CD8-positive, alpha-beta memory T cell (primary cell): ENCODE data around the gene MROH2A. TPM values are rescaled to one million over a fixed set of nuclear protein-coding genes. Genes with fewer than 3 reads are reported as not detected.

ENCODE experiments used
- CTCF ChIA-PET: fragments of 350-600 bp; sonication (Branson Sonifier 250); formaldehyde crosslinking; loops from one replicate; lab custom pipeline; 2021; ENCODE audit warnings: antibody characterized with exemption; lab: Charles Lee
- POLR2A ChIA-PET: fragments of 350-600 bp; sonication (Branson Sonifier 250); formaldehyde crosslinking; loops from one replicate; lab custom pipeline; 2021; ENCODE audit warnings: antibody characterized with exemption; lab: Charles Lee
- DNase-seq, 5 donors: peaks; one replicate each; pipeline versions ENCODE4 v3.0.0 to v3.0.0-alpha.2; 2020 to 2022; ENCODE audit warnings: mixed read lengths in 1 of 5
- H3K27ac ChIP-seq: one replicate; pipeline ENCODE4 v1.7.0; 2013; ENCODE audit warnings: low read depth, mild to moderate bottlenecking, low read length, moderate library complexity
- H3K27me3 ChIP-seq: 2 replicates; pipeline ENCODE4 v1.7.0; 2013; ENCODE audit warnings: low read length, mild to moderate bottlenecking; ENCODE audit not compliant: insufficient read depth, poor library complexity, severe bottlenecking
- H3K36me3 ChIP-seq: 2 replicates; pipeline ENCODE4 v1.7.0; 2013; ENCODE audit warnings: mild to moderate bottlenecking, low read length, moderate library complexity; ENCODE audit not compliant: insufficient read depth
- H3K4me1 ChIP-seq: 2 replicates; pipeline ENCODE4 v1.7.0; 2013; ENCODE audit warnings: mild to moderate bottlenecking, low read length, moderate library complexity; ENCODE audit not compliant: insufficient read depth
- H3K4me3 ChIP-seq: 2 replicates; pipeline ENCODE4 v1.7.0; 2013; ENCODE audit warnings: mild to moderate bottlenecking, low read length
- H3K9me3 ChIP-seq: 2 replicates; pipeline ENCODE4 v1.7.0; 2013; ENCODE audit warnings: mild to moderate bottlenecking, low read length
- H3K27ac Mint-ChIP-seq, 8 donors: one replicate each; pipeline ENCODE4 v1.8.0; 2020 to 2021; ENCODE audit warnings: mixed read lengths in 8 of 8, mild to moderate bottlenecking in 6 of 8, inconsistent platforms in 3 of 8, moderate library complexity in 3 of 8
- H3K27me3 Mint-ChIP-seq, 2 donors: one replicate each; pipeline ENCODE4 v1.8.0; 2020 to 2021; ENCODE audit warnings: mixed read lengths in 2 of 2, mild to moderate bottlenecking in 1 of 2, moderate library complexity in 1 of 2
- H3K36me3 Mint-ChIP-seq, 3 donors: one replicate each; pipeline ENCODE4 v1.8.0; 2020 to 2021; ENCODE audit warnings: mixed read lengths in 3 of 3, inconsistent platforms in 1 of 3, mild to moderate bottlenecking in 1 of 3
- H3K4me1 Mint-ChIP-seq, 3 donors: one replicate each; pipeline ENCODE4 v1.8.0; 2020 to 2021; ENCODE audit warnings: mixed read lengths in 3 of 3, inconsistent platforms in 1 of 3, mild to moderate bottlenecking in 1 of 3
- H3K4me3 Mint-ChIP-seq, 7 donors: one replicate each; pipeline ENCODE4 v1.8.0; 2020 to 2021; ENCODE audit warnings: mixed read lengths in 7 of 7, mild to moderate bottlenecking in 6 of 7, moderate library complexity in 4 of 7, inconsistent platforms in 2 of 7
- H3K9me3 Mint-ChIP-seq, 5 donors: one replicate each; pipeline ENCODE4 v1.8.0; 2020 to 2022; ENCODE audit warnings: mixed read lengths in 5 of 5, mild to moderate bottlenecking in 3 of 5, moderate library complexity in 2 of 5, inconsistent platforms in 1 of 5
- polyA plus RNA-seq: library from polyadenylated mRNA; unstranded; fragments of 300-500 nt; fragmentation: Illumina TruSeq; gene quantifications from one replicate; pipeline ENCODE4 v1.2.3, GENCODE V29; 2021
- total RNA-seq, 2 experiments: library from RNA; stranded (reverse); gene quantifications; one replicate each; pipeline ENCODE4 v1.2.3, GENCODE V29; 2021

MROH2A gene
- total and polyA plus RNA-seq, 3 experiments from 2014 or later = not detected

DNA sequence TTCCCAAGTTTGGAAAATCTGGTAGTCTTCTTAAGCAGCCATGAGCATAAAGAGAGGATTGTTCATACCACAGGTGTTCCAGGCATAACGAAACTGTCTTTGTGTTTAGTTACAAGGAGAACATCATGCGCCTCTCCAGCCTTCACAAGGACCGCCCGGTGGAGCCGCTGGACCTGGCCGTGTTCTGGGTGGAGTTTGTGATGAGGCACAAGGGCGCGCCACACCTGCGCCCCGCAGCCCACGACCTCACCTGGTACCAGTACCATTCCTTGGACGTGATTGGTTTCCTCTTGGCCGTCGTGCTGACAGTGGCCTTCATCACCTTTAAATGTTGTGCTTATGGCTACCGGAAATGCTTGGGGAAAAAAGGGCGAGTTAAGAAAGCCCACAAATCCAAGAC is 6.0 kb upstream of the MROH2A start:
- no peak for DNase-seq
- Mint-ChIP-seq H3K27ac (no peak overlapping the region), H3K4me1 (no peaks in the 10 kb centered on the region), H3K9me3 (peaks cover 0 to 8% (median 1%) of the 10 kb centered on the region in 5 donors), H3K27me3 (peaks cover 5 to 28% of the 10 kb centered on the region in 2 donors), H3K4me3 (no peak overlapping the region), H3K36me3 (peaks cover 0 to 9% (median 0%) of the 10 kb centered on the region in 3 donors)
- CTCF ChIA-PET = no interaction called here
- H3K27me3 ChIP-seq = no peaks in the 10 kb centered on the region
- H3K4me1 ChIP-seq = no peaks in the 10 kb centered on the region
- no peaks in the 10 kb centered on the region for H3K9me3 ChIP-seq
- POLR2A ChIA-PET = no interaction called here
- H3K4me3 ChIP-seq = no peak overlapping the region
- no peak overlapping the region for H3K27ac ChIP-seq
- H3K36me3 ChIP-seq = no peaks in the 10 kb centered on the region

DNA sequence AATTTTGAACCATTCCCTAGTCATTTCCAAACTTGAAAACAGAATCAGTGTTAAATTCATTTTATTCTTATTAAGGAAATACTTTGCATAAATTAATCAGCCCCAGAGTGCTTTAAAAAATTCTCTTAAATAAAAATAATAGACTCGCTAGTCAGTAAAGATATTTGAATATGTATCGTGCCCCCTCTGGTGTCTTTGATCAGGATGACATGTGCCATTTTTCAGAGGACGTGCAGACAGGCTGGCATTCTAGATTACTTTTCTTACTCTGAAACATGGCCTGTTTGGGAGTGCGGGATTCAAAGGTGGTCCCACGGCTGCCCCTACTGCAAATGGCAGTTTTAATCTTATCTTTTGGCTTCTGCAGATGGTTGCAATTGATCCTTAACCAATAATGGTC is 5.5 kb upstream of the MROH2A start:
- POLR2A ChIA-PET = no interaction called here
- Mint-ChIP-seq H3K36me3 (peaks cover 0 to 9% (median 0%) of the 10 kb centered on the region in 3 donors), H3K9me3 (peaks cover 0 to 8% (median 1%) of the 10 kb centered on the region in 5 donors), H3K4me3 (no peak overlapping the region), H3K27ac (no peak overlapping the region), H3K4me1 (no peaks in the 10 kb centered on the region), H3K27me3 (peaks cover 3 to 29% of the 10 kb centered on the region in 2 donors)
- Histone ChIP-seq H3K36me3 (no peaks in the 10 kb centered on the region), H3K4me3 (no peak overlapping the region), H3K27ac (no peak overlapping the region), H3K27me3 (no peaks in the 10 kb centered on the region), H3K4me1 (no peaks in the 10 kb centered on the region), H3K9me3 (no peaks in the 10 kb centered on the region)
- CTCF ChIA-PET = no interaction called here
- no peak for DNase-seq

DNA sequence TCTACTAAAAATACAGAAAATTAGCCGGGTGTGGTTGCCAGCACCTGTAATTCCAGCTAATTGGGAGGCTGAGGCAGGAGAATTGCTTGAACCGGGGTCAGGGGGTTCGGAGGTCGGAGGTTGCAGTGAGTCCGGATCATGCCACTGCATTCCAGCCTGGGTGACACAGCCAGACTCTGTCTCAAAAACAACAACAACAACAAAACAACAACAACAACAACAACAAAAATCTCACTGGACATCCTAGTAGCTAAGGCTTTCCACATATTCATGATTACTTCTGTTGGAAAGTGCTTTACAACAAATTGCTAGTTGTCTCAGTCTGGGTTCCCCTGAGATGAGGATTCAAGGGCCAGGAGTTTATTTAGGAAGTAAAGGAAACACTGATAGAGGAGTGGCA is 4.3 kb upstream of the MROH2A start:
- peaks cover 0 to 13% (median 0%) of the 10 kb centered on the region in 3 donors for H3K36me3 Mint-ChIP-seq
- Histone ChIP-seq H3K9me3 (no peaks in the 10 kb centered on the region), H3K4me1 (no peaks in the 10 kb centered on the region), H3K27ac (no peak overlapping the region), H3K4me3 (no peak overlapping the region), H3K27me3 (no peaks in the 10 kb centered on the region), H3K36me3 (no peaks in the 10 kb centered on the region)
- no peak overlapping the region for H3K4me3 Mint-ChIP-seq
- peaks cover 0 to 8% (median 3%) of the 10 kb centered on the region in 5 donors for H3K9me3 Mint-ChIP-seq
- ChIA-PET POLR2A (no interaction called here), CTCF (no interaction called here)
- H3K27ac Mint-ChIP-seq = no peak overlapping the region
- H3K4me1 Mint-ChIP-seq = no peaks in the 10 kb centered on the region
- DNase-seq = no peak
- peaks cover 8 to 39% of the 10 kb centered on the region in 2 donors for H3K27me3 Mint-ChIP-seq

DNA sequence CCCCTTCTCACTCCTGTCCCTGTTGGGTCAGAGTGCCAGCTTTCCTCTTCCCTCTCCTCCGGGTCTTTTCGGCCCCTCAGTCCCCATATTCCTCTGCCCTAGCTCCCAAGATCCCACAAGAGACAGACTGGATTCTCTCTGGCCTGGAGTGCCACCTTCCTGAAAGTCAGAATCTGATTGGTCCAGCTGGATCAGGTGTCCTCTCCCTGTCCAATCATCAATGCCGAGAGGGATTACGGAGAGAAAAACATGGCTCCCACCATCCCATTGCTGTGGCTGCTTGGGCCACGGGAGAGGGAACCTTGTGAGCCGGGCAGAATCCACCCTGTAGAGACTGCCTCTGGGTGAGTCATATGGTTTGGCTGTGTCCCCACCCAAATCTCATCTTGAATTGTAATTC is 2.7 kb upstream of the MROH2A start:
- H3K36me3 ChIP-seq = no peaks in the 10 kb centered on the region
- H3K9me3 Mint-ChIP-seq = peaks cover 0 to 8% (median 3%) of the 10 kb centered on the region in 5 donors
- no peak overlapping the region for H3K4me3 ChIP-seq
- H3K27me3 Mint-ChIP-seq = peaks cover 9 to 48% of the 10 kb centered on the region in 2 donors
- CTCF ChIA-PET = no interaction called here
- no peaks in the 10 kb centered on the region for H3K4me1 Mint-ChIP-seq
- POLR2A ChIA-PET = no interaction called here
- no peak for DNase-seq
- no peaks in the 10 kb centered on the region for H3K4me1 ChIP-seq
- H3K9me3 ChIP-seq = no peaks in the 10 kb centered on the region
- peaks cover 0 to 13% (median 0%) of the 10 kb centered on the region in 3 donors for H3K36me3 Mint-ChIP-seq
- no peak overlapping the region for H3K27ac ChIP-seq
- H3K27me3 ChIP-seq = no peaks in the 10 kb centered on the region
- no peak overlapping the region for H3K27ac Mint-ChIP-seq
- no peak overlapping the region for H3K4me3 Mint-ChIP-seq

DNA sequence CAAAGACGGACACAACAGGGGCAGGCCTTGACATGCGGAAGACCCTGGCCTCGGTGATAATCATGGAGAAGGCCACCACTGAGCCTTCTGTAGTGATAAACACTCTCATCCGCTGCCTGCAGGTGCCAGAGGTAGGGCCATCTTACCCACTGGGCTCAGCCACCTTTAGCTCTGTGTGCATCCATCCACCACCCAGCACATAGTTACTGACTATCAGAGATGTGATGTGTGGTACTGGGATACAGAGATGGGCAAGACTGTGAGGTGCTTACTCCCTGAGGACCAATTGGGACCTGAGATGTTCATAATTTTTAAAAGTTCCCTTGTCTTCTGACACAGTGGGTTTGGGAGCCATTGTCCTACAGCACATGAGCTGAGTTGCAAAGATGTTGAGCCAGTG is 1.6 kb downstream of the MROH2A start:
- Histone ChIP-seq H3K4me3 (no peak overlapping the region), H3K9me3 (no peaks in the 10 kb centered on the region), H3K4me1 (no peaks in the 10 kb centered on the region), H3K36me3 (no peaks in the 10 kb centered on the region), H3K27me3 (no peaks in the 10 kb centered on the region), H3K27ac (no peak overlapping the region)
- no peak overlapping the region for H3K4me3 Mint-ChIP-seq
- peaks cover 0 to 13% (median 0%) of the 10 kb centered on the region in 3 donors for H3K36me3 Mint-ChIP-seq
- ChIA-PET CTCF (no interaction called here), POLR2A (no interaction called here)
- H3K9me3 Mint-ChIP-seq = peaks cover 0 to 8% (median 3%) of the 10 kb centered on the region in 5 donors
- no peak overlapping the region for H3K27ac Mint-ChIP-seq
- peaks cover 22 to 65% of the 10 kb centered on the region in 2 donors for H3K27me3 Mint-ChIP-seq
- no peak for DNase-seq
- no peaks in the 10 kb centered on the region for H3K4me1 Mint-ChIP-seq

DNA sequence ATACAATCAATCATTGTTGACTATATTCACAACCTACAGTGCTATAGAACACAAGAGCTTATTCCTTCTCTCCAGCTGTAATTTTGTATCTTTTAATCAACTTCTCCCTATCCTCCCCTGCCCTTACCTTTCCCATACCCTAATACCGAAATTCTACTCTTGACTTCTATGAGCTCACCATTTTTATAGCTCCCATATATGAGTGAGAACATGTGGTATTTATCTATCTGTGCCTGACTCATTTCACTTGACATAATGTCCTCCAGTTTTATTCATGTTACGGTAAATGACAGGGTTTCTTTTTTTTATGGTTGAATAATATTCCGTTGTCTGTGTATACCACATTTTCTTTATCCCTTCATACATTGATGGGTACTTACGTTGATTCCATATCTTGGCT is 2.6 kb downstream of the MROH2A start:
- H3K4me3 ChIP-seq = no peak overlapping the region
- no peak overlapping the region for H3K4me3 Mint-ChIP-seq
- no peaks in the 10 kb centered on the region for H3K9me3 ChIP-seq
- H3K4me1 ChIP-seq = no peaks in the 10 kb centered on the region
- no peak for DNase-seq
- POLR2A ChIA-PET = no interaction called here
- H3K4me1 Mint-ChIP-seq = no peaks in the 10 kb centered on the region
- CTCF ChIA-PET = no interaction called here
- peaks cover 0 to 3% (median 2%) of the 10 kb centered on the region in 5 donors for H3K9me3 Mint-ChIP-seq
- no peak overlapping the region for H3K27ac Mint-ChIP-seq
- no peak overlapping the region for H3K27ac ChIP-seq
- peaks cover 26 to 63% of the 10 kb centered on the region in 2 donors for H3K27me3 Mint-ChIP-seq
- no peaks in the 10 kb centered on the region for H3K27me3 ChIP-seq
- no peaks in the 10 kb centered on the region for H3K36me3 ChIP-seq
- H3K36me3 Mint-ChIP-seq = peaks cover 0 to 12% (median 0%) of the 10 kb centered on the region in 3 donors

DNA sequence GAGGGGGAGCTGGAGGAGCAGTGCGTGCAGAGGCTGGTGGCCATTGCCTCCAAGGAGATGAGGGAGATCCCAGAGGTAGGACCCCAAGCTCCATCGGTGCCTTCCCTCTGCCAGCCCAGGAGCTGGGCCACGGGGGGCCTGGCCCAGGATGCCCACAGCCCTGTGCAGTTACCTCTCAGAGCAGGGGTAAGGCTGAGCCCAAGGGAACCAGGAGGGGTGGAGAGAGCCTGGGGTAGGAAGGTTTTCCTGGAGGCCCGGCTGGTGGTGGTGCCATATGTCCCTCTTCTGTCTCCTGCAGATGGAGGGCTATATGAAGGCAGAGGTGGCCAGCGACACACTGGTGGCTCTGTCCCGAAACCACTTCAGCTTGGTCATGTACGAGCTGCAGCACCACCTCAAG is 11.4 kb downstream of the MROH2A start:
- no peak overlapping the region for H3K4me3 Mint-ChIP-seq
- no peaks in the 10 kb centered on the region for H3K4me1 ChIP-seq
- H3K36me3 Mint-ChIP-seq = no peaks in the 10 kb centered on the region
- H3K27me3 Mint-ChIP-seq = peaks cover 18 to 30% of the 10 kb centered on the region in 2 donors
- POLR2A ChIA-PET = no interaction called here
- DNase-seq = no peak
- no peak overlapping the region for H3K27ac ChIP-seq
- no peak overlapping the region for H3K27ac Mint-ChIP-seq
- H3K4me1 Mint-ChIP-seq = peaks cover 0 to 3% (median 0%) of the 10 kb centered on the region in 3 donors
- H3K27me3 ChIP-seq = no peaks in the 10 kb centered on the region
- no peak overlapping the region for H3K4me3 ChIP-seq
- CTCF ChIA-PET = no interaction called here
- H3K36me3 ChIP-seq = no peaks in the 10 kb centered on the region
- H3K9me3 Mint-ChIP-seq = peaks cover 0 to 6% (median 0%) of the 10 kb centered on the region in 5 donors
- no peaks in the 10 kb centered on the region for H3K9me3 ChIP-seq

DNA sequence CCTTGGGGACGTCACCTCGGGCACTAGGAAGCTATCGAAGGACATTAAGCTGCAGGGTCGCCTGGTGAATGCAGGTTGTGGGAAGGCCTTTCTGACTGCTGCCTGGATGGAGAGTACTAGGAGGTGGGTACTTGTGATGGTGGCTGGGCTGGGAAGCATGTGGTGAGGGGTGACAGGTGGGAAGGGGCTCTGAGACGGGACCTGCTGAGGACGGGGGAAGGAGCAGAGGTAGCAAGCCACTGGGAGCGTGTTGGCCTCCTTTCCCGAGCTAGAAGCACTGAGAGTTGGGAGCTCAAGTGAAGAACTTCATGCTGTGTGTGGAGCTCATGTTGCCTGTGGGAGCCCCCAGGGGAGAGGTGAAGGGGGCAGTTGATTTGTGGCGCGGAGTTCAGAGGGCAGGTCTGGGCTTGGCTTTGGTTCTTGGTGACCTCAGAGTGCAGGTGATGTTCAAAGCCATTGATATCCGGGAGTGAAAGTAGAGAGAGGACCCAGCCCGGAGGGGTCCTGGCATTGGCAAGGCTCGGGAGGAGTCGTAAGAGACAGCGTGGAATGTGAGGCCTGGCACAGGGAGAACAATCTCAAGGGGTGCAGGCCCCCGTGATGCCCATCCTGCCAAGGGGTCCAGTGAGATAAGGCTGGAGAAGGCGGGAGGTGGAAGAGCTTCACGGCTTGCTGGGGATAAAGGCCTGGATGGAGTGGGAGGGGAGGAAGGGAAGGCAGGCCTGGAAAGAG is 13.2 kb downstream of the MROH2A start:
- Histone ChIP-seq H3K4me1 (no peaks in the 10 kb centered on the region), H3K9me3 (no peaks in the 10 kb centered on the region), H3K27ac (no peak overlapping the region), H3K27me3 (no peaks in the 10 kb centered on the region), H3K4me3 (no peak overlapping the region), H3K36me3 (no peaks in the 10 kb centered on the region)
- H3K4me1 Mint-ChIP-seq = peaks cover 0 to 3% (median 0%) of the 10 kb centered on the region in 3 donors
- no peak overlapping the region for H3K27ac Mint-ChIP-seq
- no peak overlapping the region for H3K4me3 Mint-ChIP-seq
- H3K9me3 Mint-ChIP-seq = peaks cover 0 to 1% (median 0%) of the 10 kb centered on the region in 5 donors
- H3K36me3 Mint-ChIP-seq = no peaks in the 10 kb centered on the region
- ChIA-PET CTCF (no interaction called here), POLR2A (no interaction called here)
- DNase-seq = no peak
- peaks cover 8 to 17% of the 10 kb centered on the region in 2 donors for H3K27me3 Mint-ChIP-seq
